H1 (cell line): ENCODE data around the gene MTG1. TPM values are rescaled to one million over a fixed set of nuclear protein-coding genes. Genes with fewer than 3 reads are reported as not detected.

Source experiments
- CHD1 ChIP-seq: IDR thresholded peaks from 2 replicates; pipeline ENCODE4 v1.6.1; 2012; ENCODE audit warnings: low read depth, low read length, improper control_type of control experiment
- CHD7 ChIP-seq: fragments of 300-600 bp; sonication (generic); IDR thresholded peaks from 2 replicates; pipeline ENCODE4 v1.7.1; 2012; ENCODE audit warnings: low read length, moderate library complexity, mild to moderate bottlenecking, inconsistent platforms; ENCODE audit not compliant: insufficient replicate concordance
- FOSL1 ChIP-seq: IDR thresholded peaks from 2 replicates; pipeline ENCODE4 v1.6.1; 2011; ENCODE audit warnings: mild to moderate bottlenecking, low read depth, low read length, moderate library complexity; ENCODE audit not compliant: insufficient read depth
- KDM5A ChIP-seq: fragments of 200-600 bp; IDR thresholded peaks from 2 replicates; pipeline ENCODE4 v1.7.1; 2012; ENCODE audit warnings: mild to moderate bottlenecking, low read length, inconsistent platforms, mixed read lengths
- polyA plus RNA-seq, 7 experiments: library from polyadenylated mRNA; depleted of rRNA in 3 of 7; stranded (reverse) in 5 of 7; unstranded in 2 of 7; fragments of >200 nt in 5 of 7; fragments of 200-250 nt in 2 of 7; gene quantifications; 1 replicate in 5 of 7; 2 replicates in 1 of 7; 4 replicates in 1 of 7; pipeline versions ENCODE4 v1.2.1 to v1.2.3, GENCODE V29; 2011 to 2013; ENCODE audit warnings: missing spikeins in 2 of 7, mixed read lengths in 2 of 7
- total RNA-seq: library from RNA; stranded (reverse); fragmentation: NEBNext Ultra II Directional; extraction: Animal tissue kit (Norgen Biotek cat#: 25700); gene quantifications from 2 replicates; pipeline ENCODE4 v1.2.1, GENCODE V29; 2021

Gene MTG1
- total and polyA plus RNA-seq, 2 of the 8 experiments (the other 6 are each of a cell fraction or from before 2014, with no cell fraction given), result 56.6 to 81.6 TPM

GRCh38 chr10:133471300-133472109 is 77.5 kb downstream of the MTG1 start (continued):
- TF ChIP-seq CHD7 (no peak), CHD1 (no peak), KDM5A (no peak), FOSL1 (no peak)
- TF ChIP-seq, all 59 proteins: peak for 0
